Heart left ventricle (tissue), 16 donors: ENCODE measurements around the gene CNGA3. TPM values are rescaled to one million over a fixed set of nuclear protein-coding genes. Genes with fewer than 3 reads are reported as not detected.
A peak's percentile ranks its signal among the peaks of the same experiment; 100 is the strongest.

Experiments used
- ATAC-seq, 4 donors: fragments of 200-7000 bp; cut with Tn5 transposase; one replicate each; pipeline ENCODE4 v1.9.1; 2020 to 2022; ENCODE audit warnings: moderate library complexity in 4 of 4, mild to moderate bottlenecking in 3 of 4, moderate number of reproducible peaks in 1 of 4
- DNase-seq, 5 donors: peaks; one replicate each; pipeline ENCODE4 v3.0.0-alpha.2; 2020
- H3K27ac ChIP-seq, 12 donors: fragments of 200-600 bp; sonication (generic) in 4 of 12; one replicate each; pipeline versions ENCODE4 v1.5.0 to v1.8.0; 2016 to 2022; ENCODE audit warnings: mild to moderate bottlenecking in 2 of 12
- H3K27me3 ChIP-seq, 9 donors: fragments of 200-600 bp; sonication (generic) in 2 of 9; one replicate each; pipeline versions ENCODE4 v1.5.1 to v1.8.0; 2016 to 2022; ENCODE audit warnings: mild to moderate bottlenecking in 3 of 9
- H3K36me3 ChIP-seq, 9 donors: fragments of 200-600 bp; sonication (generic) in 2 of 9; one replicate each; pipeline versions ENCODE4 v1.5.0 to v1.8.0; 2018 to 2022; ENCODE audit warnings: mild to moderate bottlenecking in 2 of 9
- H3K4me1 ChIP-seq, 12 donors: fragments of 200-600 bp; sonication (generic) in 4 of 12; one replicate each; pipeline versions ENCODE4 v1.5.0 to v1.8.0; 2016 to 2022; ENCODE audit warnings: mild to moderate bottlenecking in 3 of 12
- H3K4me3 ChIP-seq, 12 donors: fragments of 200-600 bp; sonication (generic) in 4 of 12; one replicate each; pipeline versions ENCODE4 v1.5.0 to v1.8.0; 2017 to 2022; ENCODE audit warnings: mild to moderate bottlenecking in 9 of 12, moderate library complexity in 4 of 12
- H3K9me3 ChIP-seq, 12 donors: fragments of 200-600 bp; sonication (generic) in 4 of 12; one replicate each; pipeline versions ENCODE4 v1.5.0 to v1.8.0; 2016 to 2022; ENCODE audit warnings: mild to moderate bottlenecking in 1 of 12
- CTCF ChIP-seq, 12 donors: fragments of 200-600 bp; sonication (generic) in 4 of 12; IDR thresholded peaks; one replicate each; pipeline versions ENCODE4 v1.5.0 to v1.8.0; 2018 to 2022; ENCODE audit warnings: antibody characterized with exemption in 12 of 12, mild to moderate bottlenecking in 5 of 12
- POLR2A ChIP-seq, 2 donors: fragments of 450-650 bp; IDR thresholded peaks; one replicate each; pipeline ENCODE4 v1.6.1; 2017; ENCODE audit warnings: antibody characterized with exemption in 2 of 2, mild to moderate bottlenecking in 2 of 2, moderate library complexity in 2 of 2
- WGBS, 4 donors: extraction: QIAGEN DNeasy Blood & Tissue Kit in 2 of 4; methylation state at CpG; one replicate each; pipeline versions ENCODE4 v1.1.5 to v1.1.7; 2013 to 2018; 5-methylcytosine and 5-hydroxymethylcytosine counted together
- intact Hi-C, 10 donors: fragments of 100-400 bp; cut with DNase I; formaldehyde crosslinking; loops; one replicate each; pipeline versions ENCODE4 v1.11.1 to v1.14.2; 2022
- polyA plus RNA-seq, 2 donors: library from polyadenylated mRNA; stranded (reverse); fragments of 200-250 nt; gene quantifications; one replicate each; pipeline ENCODE4 v1.2.3, GENCODE V29; 2013
- total RNA-seq, 9 donors: library from RNA; depleted of rRNA in 2 of 9; stranded (reverse); fragments of >200 nt in 2 of 9; fragmentation: NEBNext Ultra II Directional in 3 of 9; extraction: Animal tissue kit (Norgen Biotek cat#: 25700) in 3 of 9; gene quantifications; one replicate each; pipeline versions ENCODE4 v1.1.0 to v1.2.4, GENCODE V29; 2016 to 2023
- donor health status: ischemic (EF 13 %, LVEDD 7.1; RV severe dilation, severe dysfunction).
- donor health status: healthy with polysubstance abuse.
- donor health status: DM: no; HTN: yes; CAD: no.
- donor health status: DM: no; HTN: no; CAD: no.
- donor health status: ischemic (EF 25% LVEDD 6.9; RV normal size, moderate dysfunction).
- donor health status: ischemic (EF 25% LVEDD 5.7; RV mildly dilated, moderate dysfunction).
- donor health status: healthy.
- donor health status: DM: yes; HTN: yes; CAD: no.
- donor health status: ischemic (EF 35%, LVEDD 5.7; RV mildly dilated, moderate dysfunction).
- donor health status: nonischemic (EF 11% LVEDD 7.7; RV severe dilation, severe dysfunction).
- donor health status: DM: yes; HTN: yes; CAD: no.
- donor health status: PGD.
- donor health status: ischemic (EF 29% LVEDD 5.4; RV normal size, mild dysfunction).
- donor health status: nonischemic (EF 23%, LVEDD 6.1; RV moderate dilation, normal function).

CNGA3 gene
- total and polyA plus RNA-seq, 11 donors = 0.43 TPM; not detected in 10

GRCh38 chr2:98445683-98446581 is 99.7 kb downstream of the CNGA3 start:
- no peaks in the 10 kb centered on the region for H3K27me3 ChIP-seq
- TF ChIP-seq POLR2A (IDR thresholded peaks at IDR 0.05) (no peak), CTCF (IDR thresholded peaks at IDR 0.05) (no peak)
- intact Hi-C loops = loop anchor here in 6 of 10 donors (5.0 to 10.0 kb wide), 7 partner anchors 41 to 159 kb away; partner anchors contain the start of genes COA5 (in 2 of the 6) and UNC50 (in 2 of the 6)
- H3K9me3 ChIP-seq = no peaks in the 10 kb centered on the region
- peak in 1 of 5 donors; percentile 22 for DNase-seq
- peaks cover 0 to 47% (median 23%) of the 10 kb centered on the region in 12 donors for H3K4me1 ChIP-seq
- 53 to 64% (median 61%) methylated on average over 19 of the region's 19 CpGs for WGBS, 4 donors
- H3K4me3 ChIP-seq = peak overlapping the region; percentile 51 to 98 (median 86)
- ATAC-seq = peak in 1 of 4 donors; percentile 23
- peak overlapping the region; percentile 59 to 87 (median 76) for H3K27ac ChIP-seq
- no peaks in the 10 kb centered on the region for H3K36me3 ChIP-seq

- Histone ChIP-seq H3K4me1 (peaks cover 0 to 56% (median 32%) of the 10 kb centered on the region in 12 donors), H3K27ac (peak overlapping the region in 1 of 12 donors; percentile 87), H3K9me3 (no peaks in the 10 kb centered on the region), H3K27me3 (no peaks in the 10 kb centered on the region), H3K4me3 (peak overlapping the region in 1 of 12 donors; percentile 84), H3K36me3 (no peaks in the 10 kb centered on the region)
- DNase-seq (no peak), ATAC-seq (no peak)
- 78 to 83% (median 79%) methylated on average over 6 of the region's 6 CpGs for WGBS, 4 donors
- TF ChIP-seq CTCF (IDR thresholded peaks at IDR 0.05) (no peak), POLR2A (IDR thresholded peaks at IDR 0.05) (no peak)
- intact Hi-C loops = loop anchor here in 6 of 10 donors (5.0 to 10.0 kb wide), 7 partner anchors 40 to 158 kb away; partner anchors contain the start of genes COA5 (in 2 of the 6) and UNC50 (in 2 of the 6)
Observed at GRCh38 chr2:98446850-98447249, 100.6 kb downstream of the CNGA3 start.

Other genes with a start within 250 kb of the CNGA3 start
- 10 to 100 TPM; 15.2 to 30.5 (median 20.6) TPM for gene INPP4A, start 98.4 kb downstream of the CNGA3 start, total RNA-seq
- 1 to 10 TPM; 5.1 to 8.7 TPM for gene INPP4A, start 98.4 kb downstream of the CNGA3 start, polyA plus RNA-seq